Activated naive CD8-positive, alpha-beta T cell treated with anti-CD3 and anti-CD28 coated beads, Interleukin-2, amount 10 ng/mL, durations not matched to agents 7 days and 5 days (primary cell): ENCODE data around the gene APRT. TPM values are rescaled to one million over a fixed set of nuclear protein-coding genes. Genes with fewer than 3 reads are reported as not detected.

ENCODE experiments used
- ATAC-seq: fragments of 150-1000 bp; cut with Tn5 transposase; one replicate; pipeline ENCODE4 v1.10.0; 2021; ENCODE audit warnings: low read depth, moderate library complexity
- POLR2A ChIA-PET: fragments of 350-600 bp; sonication (Branson Sonifier 250); formaldehyde crosslinking; loops from one replicate; lab custom pipeline; 2021; ENCODE audit warnings: antibody characterized with exemption; lab: Charles Lee
- DNase-seq: peaks from one replicate; pipeline ENCODE4 v3.0.0; 2021
- H3K27ac Mint-ChIP-seq: one replicate; pipeline ENCODE4 v1.8.0; 2022; ENCODE audit warnings: mild to moderate bottlenecking, mixed read lengths
- H3K27me3 Mint-ChIP-seq: one replicate; pipeline ENCODE4 v1.8.0; 2022; ENCODE audit warnings: mild to moderate bottlenecking, moderate library complexity, mixed read lengths
- H3K36me3 Mint-ChIP-seq: one replicate; pipeline ENCODE4 v1.8.0; 2021; ENCODE audit warnings: mild to moderate bottlenecking, mixed read lengths
- H3K4me1 Mint-ChIP-seq: one replicate; pipeline ENCODE4 v1.8.0; 2021; ENCODE audit warnings: mixed read lengths
- H3K4me3 Mint-ChIP-seq: one replicate; pipeline ENCODE4 v1.8.0; 2022; ENCODE audit warnings: mild to moderate bottlenecking, moderate library complexity, mixed read lengths
- H3K9me3 Mint-ChIP-seq: one replicate; pipeline ENCODE4 v1.8.0; 2021; ENCODE audit warnings: mixed read lengths
- total RNA-seq, 2 experiments: library from RNA; stranded (reverse); gene quantifications; one replicate each; pipeline ENCODE4 v1.2.3, GENCODE V29; 2021

The APRT gene
- total RNA-seq, 2 experiments from 2014 or later = 124 to 139 TPM

DNA sequence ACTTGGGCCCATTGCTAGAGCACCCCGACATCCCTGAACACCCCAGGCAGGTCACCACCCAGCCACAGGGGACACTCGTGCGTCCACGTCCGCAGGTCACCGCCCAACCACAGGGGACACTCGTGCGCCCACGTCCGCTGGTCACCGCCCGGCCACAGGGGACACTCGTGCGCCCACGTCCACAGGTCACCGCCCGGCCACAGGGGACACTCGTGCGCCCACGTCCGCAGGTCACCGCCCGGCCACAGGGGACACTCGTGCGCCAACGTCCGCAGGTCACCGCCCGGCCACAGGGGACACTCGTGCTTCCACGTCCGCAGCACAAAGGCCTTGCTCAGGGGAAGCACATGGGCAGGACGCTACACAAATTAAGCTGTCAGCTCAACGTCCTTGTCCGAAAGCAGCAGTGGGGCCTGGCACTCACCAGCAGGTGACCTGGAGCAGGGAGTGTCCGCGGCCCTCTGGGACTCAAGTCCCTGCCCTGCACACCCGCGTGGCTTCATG lies 27.4 kb upstream of the APRT start:
- H3K4me1 Mint-ChIP-seq = no peaks in the 10 kb centered on the region
- POLR2A ChIA-PET = no interaction called here
- H3K36me3 Mint-ChIP-seq = no peaks in the 10 kb centered on the region
- H3K27ac Mint-ChIP-seq = no peak overlapping the region
- no peak overlapping the region for H3K4me3 Mint-ChIP-seq
- ATAC-seq (no peak), DNase-seq (no peak)
- H3K9me3 Mint-ChIP-seq = no peaks in the 10 kb centered on the region
- no peaks in the 10 kb centered on the region for H3K27me3 Mint-ChIP-seq

DNA sequence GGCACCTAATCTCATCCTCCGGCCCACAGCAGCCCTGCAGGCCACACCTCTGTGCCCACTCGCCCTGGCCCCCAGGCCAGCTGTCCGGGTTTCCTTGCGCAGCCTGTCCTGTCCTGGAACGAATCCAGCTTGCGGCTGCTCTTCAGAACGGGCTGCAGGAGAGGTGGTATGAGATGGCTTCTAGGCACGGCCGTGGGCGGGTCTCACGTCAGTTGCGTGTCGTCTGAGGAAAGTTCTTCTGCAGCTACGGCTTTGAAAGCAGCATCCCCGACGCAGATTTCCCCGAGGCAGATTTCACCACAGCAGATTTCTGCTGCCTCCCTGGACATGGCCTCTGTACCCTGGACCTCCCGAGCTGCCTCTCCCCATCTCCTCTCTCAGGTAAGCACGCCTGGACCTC lies 26.8 kb upstream of the APRT start:
- DNase-seq (no peak), ATAC-seq (no peak)
- Mint-ChIP-seq H3K4me1 (no peaks in the 10 kb centered on the region), H3K36me3 (no peaks in the 10 kb centered on the region), H3K4me3 (no peak overlapping the region), H3K9me3 (no peaks in the 10 kb centered on the region), H3K27me3 (no peaks in the 10 kb centered on the region), H3K27ac (no peak overlapping the region)
- POLR2A ChIA-PET = no interaction called here

DNA sequence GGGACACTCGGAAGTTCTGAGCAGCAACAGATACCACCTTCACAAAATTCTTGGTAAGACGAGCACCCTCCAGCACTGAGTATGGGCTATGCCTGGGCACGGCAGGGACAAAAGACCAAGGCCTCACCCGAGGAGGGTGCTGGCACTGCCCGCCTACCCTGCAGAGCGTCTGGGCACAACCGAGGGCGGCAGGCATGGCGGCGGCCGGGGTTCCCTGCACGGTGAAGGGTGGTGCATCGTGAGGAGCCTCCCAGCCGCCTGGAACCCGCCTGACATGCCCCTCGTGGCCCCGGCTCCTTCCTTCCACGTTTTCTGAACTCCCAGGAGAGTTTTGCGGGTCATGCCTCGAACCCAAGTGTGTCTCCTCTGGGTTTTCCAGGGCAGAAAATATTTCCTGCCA lies 26.1 kb upstream of the APRT start:
- ATAC-seq (no peak), DNase-seq (no peak)
- no peaks in the 10 kb centered on the region for H3K36me3 Mint-ChIP-seq
- POLR2A ChIA-PET = no interaction called here
- no peaks in the 10 kb centered on the region for H3K9me3 Mint-ChIP-seq
- no peak overlapping the region for H3K4me3 Mint-ChIP-seq
- H3K27ac Mint-ChIP-seq = no peak overlapping the region
- no peaks in the 10 kb centered on the region for H3K4me1 Mint-ChIP-seq
- no peaks in the 10 kb centered on the region for H3K27me3 Mint-ChIP-seq

DNA sequence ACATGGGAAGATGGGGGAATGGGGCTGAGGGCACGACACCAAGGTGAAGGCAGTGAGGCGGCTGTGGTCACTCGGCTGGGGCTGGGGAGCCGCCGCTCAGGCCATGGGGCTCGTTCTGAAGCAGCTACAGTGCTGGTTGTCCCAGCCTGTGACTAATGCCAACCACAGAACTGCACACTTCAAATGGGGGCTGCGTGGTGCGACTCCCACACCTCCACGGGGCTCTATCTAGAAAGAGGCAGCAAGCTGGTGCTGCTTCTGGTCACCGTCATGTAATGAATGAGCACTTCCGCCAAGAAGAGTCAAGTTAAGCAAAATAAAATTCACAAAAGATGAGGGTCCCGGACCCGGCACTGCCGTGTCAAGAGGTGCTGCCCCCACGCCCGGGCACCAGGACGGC lies 25.1 kb upstream of the APRT start:
- ATAC-seq = no peak
- POLR2A ChIA-PET = no interaction called here
- Mint-ChIP-seq H3K27me3 (no peaks in the 10 kb centered on the region), H3K27ac (no peak overlapping the region), H3K4me3 (no peak overlapping the region), H3K36me3 (no peaks in the 10 kb centered on the region), H3K9me3 (no peaks in the 10 kb centered on the region), H3K4me1 (no peaks in the 10 kb centered on the region)
- DNase-seq = no peak

- H3K36me3 Mint-ChIP-seq = no peaks in the 10 kb centered on the region
- H3K4me3 Mint-ChIP-seq = no peak overlapping the region
- ATAC-seq = no peak
- no peaks in the 10 kb centered on the region for H3K27me3 Mint-ChIP-seq
- POLR2A ChIA-PET = no interaction called here
- no peaks in the 10 kb centered on the region for H3K9me3 Mint-ChIP-seq
- H3K4me1 Mint-ChIP-seq = no peaks in the 10 kb centered on the region
- no peak overlapping the region for H3K27ac Mint-ChIP-seq
- DNase-seq = no peak
These were observed 24.1 kb upstream of the APRT start for GRCh38 chr16:88835818-88836217.

DNA sequence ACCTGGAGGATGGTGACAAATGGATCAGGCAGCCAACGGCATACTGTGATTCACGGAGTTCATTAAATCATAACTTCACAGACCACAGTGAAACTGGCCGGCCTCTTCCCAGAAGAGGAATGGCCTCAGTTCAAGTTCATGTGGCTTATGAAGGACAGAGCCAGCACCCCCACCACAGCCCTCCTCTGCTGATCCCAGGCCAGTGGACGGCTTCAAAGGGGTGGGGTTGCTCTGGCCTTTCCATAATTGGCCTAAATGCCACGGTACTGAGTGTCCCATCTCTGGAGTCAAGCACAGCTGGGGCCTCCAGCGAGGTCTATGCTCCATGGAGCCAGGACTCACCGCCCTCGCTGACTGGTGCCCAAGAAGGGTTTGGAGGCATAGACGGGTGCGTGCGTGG lies 23.7 kb upstream of the APRT start:
- DNase-seq (no peak), ATAC-seq (no peak)
- Mint-ChIP-seq H3K36me3 (no peaks in the 10 kb centered on the region), H3K9me3 (no peaks in the 10 kb centered on the region), H3K27me3 (no peaks in the 10 kb centered on the region), H3K4me1 (no peaks in the 10 kb centered on the region), H3K27ac (no peak overlapping the region), H3K4me3 (no peak overlapping the region)
- POLR2A ChIA-PET = no interaction called here

DNA sequence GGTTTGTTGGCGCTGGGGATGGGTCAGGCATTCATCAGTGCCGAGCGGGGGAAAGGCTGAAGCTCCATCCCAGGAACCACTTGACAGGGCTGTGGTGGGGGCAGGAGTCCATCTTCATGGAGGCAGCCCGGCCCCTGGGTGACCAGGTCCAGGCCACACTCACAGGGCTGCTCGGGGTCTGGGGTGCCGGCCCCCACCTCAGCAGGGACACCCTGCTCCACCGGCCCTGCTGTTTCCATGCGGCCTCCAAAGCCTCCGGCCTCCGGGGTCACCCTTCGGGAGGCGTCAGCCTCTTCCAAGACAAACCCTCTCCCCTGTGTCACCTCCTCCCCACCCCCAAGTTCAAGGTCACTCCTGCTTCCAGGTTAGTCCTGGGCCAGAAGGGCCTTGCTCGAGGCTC lies 22.9 kb upstream of the APRT start:
- H3K9me3 Mint-ChIP-seq = no peaks in the 10 kb centered on the region
- no peaks in the 10 kb centered on the region for H3K36me3 Mint-ChIP-seq
- no peak overlapping the region for H3K27ac Mint-ChIP-seq
- H3K4me3 Mint-ChIP-seq = no peak overlapping the region
- no peaks in the 10 kb centered on the region for H3K27me3 Mint-ChIP-seq
- POLR2A ChIA-PET = no interaction called here
- no peak for ATAC-seq
- H3K4me1 Mint-ChIP-seq = no peaks in the 10 kb centered on the region
- DNase-seq = no peak

GRCh38 chr16:88833086-88833485 lies 21.4 kb upstream of the APRT start:
- POLR2A ChIA-PET = interaction anchor here (0.7 kb wide), 1 partner anchor 11 kb away, joined by 3 read pairs; no protein-coding TSS in a partner anchor
- ATAC-seq (no peak), DNase-seq (no peak)
- Mint-ChIP-seq H3K4me1 (no peaks in the 10 kb centered on the region), H3K36me3 (no peaks in the 10 kb centered on the region), H3K9me3 (no peaks in the 10 kb centered on the region), H3K27me3 (no peaks in the 10 kb centered on the region), H3K27ac (no peak overlapping the region), H3K4me3 (no peak overlapping the region)

GRCh38 chr16:88831838-88832237 lies 20.1 kb upstream of the APRT start:
- H3K36me3 Mint-ChIP-seq = no peaks in the 10 kb centered on the region
- no peak for ATAC-seq
- POLR2A ChIA-PET = no interaction called here
- no peak for DNase-seq
- H3K27ac Mint-ChIP-seq = no peak overlapping the region
- no peak overlapping the region for H3K4me3 Mint-ChIP-seq
- H3K9me3 Mint-ChIP-seq = no peaks in the 10 kb centered on the region
- no peaks in the 10 kb centered on the region for H3K27me3 Mint-ChIP-seq
- no peaks in the 10 kb centered on the region for H3K4me1 Mint-ChIP-seq

DNA sequence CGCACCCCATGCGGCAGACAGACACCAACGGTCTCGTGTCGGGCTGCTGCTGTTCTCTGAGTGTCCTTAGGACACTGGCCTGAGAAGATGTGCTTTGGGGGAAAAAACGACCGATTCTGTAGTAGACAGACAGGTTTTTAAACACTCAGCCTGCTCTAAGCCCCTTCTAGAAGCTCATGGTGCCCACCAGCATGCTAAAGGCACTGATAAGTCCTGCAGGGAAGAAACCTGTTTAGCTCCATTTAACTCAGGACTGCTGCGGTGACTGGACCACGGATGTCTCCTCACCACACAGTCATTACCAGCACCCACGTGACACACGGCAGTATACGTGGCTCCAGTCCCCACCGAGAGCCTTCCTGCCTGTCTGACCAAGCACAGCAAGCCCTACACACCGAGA lies 19.1 kb upstream of the APRT start:
- no peak for DNase-seq
- peaks cover 1% of the 10 kb centered on the region for H3K4me1 Mint-ChIP-seq
- no peaks in the 10 kb centered on the region for H3K36me3 Mint-ChIP-seq
- no peaks in the 10 kb centered on the region for H3K27me3 Mint-ChIP-seq
- POLR2A ChIA-PET = no interaction called here
- no peak overlapping the region for H3K27ac Mint-ChIP-seq
- no peak overlapping the region for H3K4me3 Mint-ChIP-seq
- H3K9me3 Mint-ChIP-seq = no peaks in the 10 kb centered on the region
- no peak for ATAC-seq

DNA sequence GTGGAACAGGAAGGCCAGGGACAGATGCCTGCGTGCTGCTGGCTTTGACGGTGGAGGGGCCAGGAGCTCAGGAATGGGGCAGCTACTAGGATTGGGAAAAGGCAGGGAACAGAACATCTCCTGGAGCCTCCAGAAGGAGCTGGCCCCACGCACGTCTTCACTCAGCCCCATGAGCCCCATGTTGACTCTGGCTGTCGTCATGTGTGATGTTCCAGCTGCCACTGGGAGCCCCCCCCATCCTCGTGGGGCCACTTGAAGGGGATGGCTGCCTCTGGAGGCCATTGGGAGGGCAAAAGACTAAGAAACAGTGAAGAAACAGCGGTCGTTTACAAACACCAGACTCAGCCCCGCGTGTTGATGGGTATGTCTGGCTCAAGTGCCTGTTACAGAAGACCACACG lies 18.5 kb upstream of the APRT start:
- DNase-seq = no peak
- Mint-ChIP-seq H3K4me3 (no peak overlapping the region), H3K9me3 (no peaks in the 10 kb centered on the region), H3K4me1 (peaks cover 1% of the 10 kb centered on the region), H3K27me3 (no peaks in the 10 kb centered on the region), H3K36me3 (no peaks in the 10 kb centered on the region), H3K27ac (no peak overlapping the region)
- POLR2A ChIA-PET = interaction anchor here (0.7 kb wide), 1 partner anchor 20 kb away, joined by 3 read pairs; no protein-coding TSS in a partner anchor
- no peak for ATAC-seq

DNA sequence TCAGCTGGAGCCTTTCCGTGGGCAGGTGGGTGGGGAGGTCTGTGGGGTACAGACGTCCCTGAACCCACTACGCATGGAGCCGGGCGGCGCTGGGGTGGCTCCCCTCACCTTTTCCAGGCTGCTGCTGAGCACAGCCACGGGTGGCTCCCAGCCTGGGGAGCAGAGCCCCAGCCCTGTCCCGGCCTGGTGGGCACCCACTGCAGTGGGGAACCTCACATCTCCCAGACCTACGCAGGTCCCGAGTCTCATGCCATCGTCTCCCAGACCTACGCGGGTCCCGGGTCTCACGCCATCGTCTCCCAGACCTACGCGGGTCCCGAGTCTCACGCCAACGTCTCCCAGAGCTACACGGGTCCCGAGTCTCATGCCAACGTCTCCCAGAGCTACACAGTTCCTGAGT lies 17.0 kb upstream of the APRT start:
- POLR2A ChIA-PET = no interaction called here
- ATAC-seq (no peak), DNase-seq (no peak)
- H3K4me1 Mint-ChIP-seq = peaks cover 1% of the 10 kb centered on the region
- H3K9me3 Mint-ChIP-seq = no peaks in the 10 kb centered on the region
- H3K36me3 Mint-ChIP-seq = no peaks in the 10 kb centered on the region
- H3K27ac Mint-ChIP-seq = no peak overlapping the region
- H3K4me3 Mint-ChIP-seq = no peak overlapping the region
- no peaks in the 10 kb centered on the region for H3K27me3 Mint-ChIP-seq

DNA sequence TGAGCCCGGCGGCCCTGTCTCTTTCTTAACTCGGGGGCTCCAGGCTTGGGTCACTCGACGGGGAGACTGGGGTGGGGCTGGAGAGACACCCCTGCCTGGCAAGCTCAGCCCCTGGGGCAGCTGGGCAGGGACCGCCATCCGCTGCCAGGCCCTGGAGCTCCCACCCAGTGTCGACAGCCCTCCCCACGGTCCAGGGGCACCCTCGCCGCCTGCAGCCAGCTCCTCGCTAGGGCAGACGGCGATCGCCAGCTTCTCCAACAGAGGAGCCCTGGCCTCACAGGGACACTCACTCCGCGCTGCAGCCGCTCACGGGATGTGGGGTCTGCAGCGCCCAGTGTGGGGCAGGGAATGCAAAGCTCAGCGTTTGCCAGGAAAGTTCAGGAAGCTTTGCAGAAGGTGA lies 16.0 kb upstream of the APRT start:
- Mint-ChIP-seq H3K4me1 (peaks cover 1% of the 10 kb centered on the region), H3K27me3 (no peaks in the 10 kb centered on the region), H3K4me3 (no peak overlapping the region), H3K27ac (no peak overlapping the region), H3K9me3 (no peaks in the 10 kb centered on the region), H3K36me3 (peaks cover 3% of the 10 kb centered on the region)
- POLR2A ChIA-PET = interaction anchor here (0.5 kb wide), 1 partner anchor 19 kb away, joined by 3 read pairs; no protein-coding TSS in a partner anchor
- ATAC-seq = no peak
- no peak for DNase-seq

DNA sequence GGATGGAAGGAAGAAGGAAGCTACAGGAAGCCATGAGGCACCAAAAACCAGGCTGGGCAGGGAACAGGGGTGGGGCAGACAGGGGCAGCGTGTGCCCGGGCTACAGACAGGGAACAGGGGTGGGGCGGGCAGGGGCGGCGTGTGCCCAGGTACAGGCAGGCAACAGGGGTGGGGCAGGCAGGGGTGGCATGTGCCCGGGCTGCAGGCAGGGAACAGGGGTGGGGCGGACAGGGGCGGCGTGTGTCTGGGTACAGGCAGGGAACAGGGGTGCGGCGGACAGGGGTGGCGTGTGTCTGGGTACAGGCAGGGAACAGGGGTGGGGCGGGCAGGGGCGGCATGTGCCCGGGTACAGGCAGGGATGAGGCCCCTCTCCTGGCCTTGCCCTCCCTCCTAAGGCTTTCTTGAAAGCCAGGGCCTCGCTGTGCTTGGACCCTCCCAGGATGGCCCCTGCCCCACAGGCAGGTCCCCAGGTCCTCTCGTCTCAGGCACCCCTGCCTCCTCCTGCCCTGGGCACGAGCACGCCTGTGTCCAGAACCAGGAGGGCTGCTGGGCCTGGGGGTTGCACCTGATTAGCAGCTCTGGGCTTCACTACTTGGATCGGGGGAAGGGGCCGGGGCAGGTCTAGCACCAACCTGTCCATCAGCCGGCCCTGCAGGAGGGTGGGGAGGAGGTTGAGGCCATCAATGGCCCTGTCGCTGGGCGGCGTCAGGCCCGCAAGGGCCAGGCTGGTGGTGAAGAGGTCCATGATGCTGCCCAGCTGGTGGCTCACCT lies 14.5 kb upstream of the APRT start:
- Mint-ChIP-seq H3K36me3 (peaks cover 3% of the 10 kb centered on the region), H3K27ac (no peak overlapping the region), H3K9me3 (no peaks in the 10 kb centered on the region), H3K27me3 (no peaks in the 10 kb centered on the region), H3K4me3 (no peak overlapping the region), H3K4me1 (peaks cover 1% of the 10 kb centered on the region)
- DNase-seq = no peak
- ATAC-seq = no peak
- POLR2A ChIA-PET = no interaction called here
